GM12875 (cell line): ENCODE data around the gene DHX8.

Experiments used
- H3K4me3 ChIP-seq: one replicate; pipeline ENCODE4 v1.5.1; 2011; ENCODE audit warnings: low read depth, low read length, control low read depth
- TF ChIP-seq, protein P1 (sequence below): IDR thresholded peaks from 2 replicates; pipeline ENCODE4 v1.5.1; 2011; ENCODE audit warnings: low read depth, mild to moderate bottlenecking, control low read depth, inconsistent platforms, low read length, moderate library complexity, borderline replicate concordance; ENCODE audit not compliant: insufficient read depth

Gene DHX8

DNA sequence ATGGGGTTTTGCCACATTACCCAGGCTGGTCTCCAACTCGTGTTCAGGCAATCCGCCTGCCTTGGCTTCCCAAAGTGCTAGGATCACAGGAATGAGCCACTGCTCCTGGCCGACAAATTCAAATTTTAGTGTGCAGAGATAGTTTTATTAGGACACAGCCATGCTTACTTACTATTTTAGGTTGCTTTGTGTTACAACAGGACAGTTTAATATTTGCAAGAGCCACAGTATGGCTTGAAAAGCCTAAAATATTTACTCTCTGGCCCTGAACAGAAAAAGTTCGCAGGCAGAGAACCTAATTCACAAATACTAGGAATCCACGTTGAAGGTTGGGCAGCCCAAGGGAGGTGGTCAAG is 75.0 kb downstream of the DHX8 start:
- TF ChIP-seq, protein P1, sequence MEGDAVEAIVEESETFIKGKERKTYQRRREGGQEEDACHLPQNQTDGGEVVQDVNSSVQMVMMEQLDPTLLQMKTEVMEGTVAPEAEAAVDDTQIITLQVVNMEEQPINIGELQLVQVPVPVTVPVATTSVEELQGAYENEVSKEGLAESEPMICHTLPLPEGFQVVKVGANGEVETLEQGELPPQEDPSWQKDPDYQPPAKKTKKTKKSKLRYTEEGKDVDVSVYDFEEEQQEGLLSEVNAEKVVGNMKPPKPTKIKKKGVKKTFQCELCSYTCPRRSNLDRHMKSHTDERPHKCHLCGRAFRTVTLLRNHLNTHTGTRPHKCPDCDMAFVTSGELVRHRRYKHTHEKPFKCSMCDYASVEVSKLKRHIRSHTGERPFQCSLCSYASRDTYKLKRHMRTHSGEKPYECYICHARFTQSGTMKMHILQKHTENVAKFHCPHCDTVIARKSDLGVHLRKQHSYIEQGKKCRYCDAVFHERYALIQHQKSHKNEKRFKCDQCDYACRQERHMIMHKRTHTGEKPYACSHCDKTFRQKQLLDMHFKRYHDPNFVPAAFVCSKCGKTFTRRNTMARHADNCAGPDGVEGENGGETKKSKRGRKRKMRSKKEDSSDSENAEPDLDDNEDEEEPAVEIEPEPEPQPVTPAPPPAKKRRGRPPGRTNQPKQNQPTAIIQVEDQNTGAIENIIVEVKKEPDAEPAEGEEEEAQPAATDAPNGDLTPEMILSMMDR, result no peak
- H3K4me3 ChIP-seq, result no peak overlapping the region

DNA sequence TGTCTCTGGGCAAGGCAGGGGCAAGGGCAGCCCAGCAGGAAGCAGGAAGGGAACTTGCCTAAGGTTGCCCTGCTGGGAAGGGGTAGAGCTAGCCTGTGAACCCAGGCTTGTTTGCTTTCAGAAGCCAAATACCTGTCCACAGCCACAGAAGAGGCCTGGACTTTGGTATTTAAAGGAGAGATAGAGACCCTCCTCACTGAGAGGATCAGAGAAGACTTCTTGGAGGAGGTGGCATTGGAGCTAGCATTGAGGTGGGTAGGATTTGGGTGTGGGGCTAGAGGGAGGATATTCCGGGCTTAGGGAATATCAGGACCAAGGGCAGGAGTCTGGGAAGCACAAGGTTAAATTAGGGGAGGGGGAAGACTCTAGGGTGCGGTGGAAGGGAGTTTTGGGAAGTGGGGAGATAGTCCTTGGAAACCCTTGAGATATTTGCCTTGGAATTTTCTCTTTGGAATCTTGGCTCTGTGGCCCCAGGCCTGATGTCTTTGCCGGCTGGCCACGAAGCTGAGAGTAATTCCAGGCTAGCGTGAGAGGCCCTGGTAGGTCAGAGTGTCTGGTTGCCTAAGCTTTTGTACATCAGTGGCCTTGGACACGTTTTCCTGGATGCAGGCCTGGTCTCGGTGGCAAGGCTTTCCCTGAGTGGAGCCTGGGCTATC is 75.5 kb downstream of the DHX8 start:
- TF ChIP-seq, protein P1, result no peak
- H3K4me3 ChIP-seq, result no peak overlapping the region

DNA sequence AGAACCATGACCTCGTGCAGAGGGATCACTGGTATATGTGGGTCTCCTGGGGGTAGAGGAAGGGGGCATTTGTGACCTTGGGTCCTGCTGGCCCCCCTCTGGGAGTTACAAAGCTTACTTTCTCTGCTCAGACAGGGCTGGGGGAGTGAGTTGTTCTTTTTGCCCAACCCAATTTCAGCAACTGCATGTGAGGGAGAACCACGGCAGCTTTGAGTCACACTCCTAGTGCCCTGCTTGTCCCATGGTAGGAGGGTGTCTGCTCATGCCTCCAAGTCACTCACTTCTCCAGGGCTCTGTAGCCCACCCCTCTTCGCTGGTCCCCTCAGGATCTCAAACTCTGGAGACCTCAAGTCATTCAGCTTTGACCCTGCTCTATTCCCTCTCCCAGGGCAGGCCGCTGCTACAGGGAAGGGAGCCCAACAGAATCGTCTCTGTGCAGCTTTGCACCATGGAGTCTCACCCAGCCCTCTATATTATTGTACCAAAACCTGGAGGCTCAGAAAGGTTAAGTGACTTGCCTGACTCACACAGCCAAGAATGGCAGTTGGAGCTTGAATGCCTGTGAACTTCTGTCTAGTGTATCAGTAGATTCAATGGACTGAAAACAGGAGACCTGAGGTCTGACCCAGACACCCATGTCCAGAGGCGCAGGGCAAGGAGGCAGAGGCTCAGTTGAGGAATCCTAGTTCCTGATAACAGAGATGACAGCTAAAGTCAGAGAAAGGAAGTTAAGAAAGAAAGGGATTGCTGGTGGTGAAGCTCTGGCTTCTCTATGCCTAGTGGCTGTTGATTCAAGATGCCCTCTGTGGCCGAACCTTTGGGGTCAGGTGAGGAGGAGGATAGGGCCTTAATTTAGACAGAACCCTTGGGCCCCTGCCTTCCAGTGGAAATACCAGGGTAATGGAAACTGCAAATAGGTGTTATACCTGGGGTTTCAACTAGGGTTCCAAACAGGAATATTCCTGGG is 77.0 kb downstream of the DHX8 start:
- TF ChIP-seq, protein P1, result no peak
- no peak overlapping the region for H3K4me3 ChIP-seq

DNA sequence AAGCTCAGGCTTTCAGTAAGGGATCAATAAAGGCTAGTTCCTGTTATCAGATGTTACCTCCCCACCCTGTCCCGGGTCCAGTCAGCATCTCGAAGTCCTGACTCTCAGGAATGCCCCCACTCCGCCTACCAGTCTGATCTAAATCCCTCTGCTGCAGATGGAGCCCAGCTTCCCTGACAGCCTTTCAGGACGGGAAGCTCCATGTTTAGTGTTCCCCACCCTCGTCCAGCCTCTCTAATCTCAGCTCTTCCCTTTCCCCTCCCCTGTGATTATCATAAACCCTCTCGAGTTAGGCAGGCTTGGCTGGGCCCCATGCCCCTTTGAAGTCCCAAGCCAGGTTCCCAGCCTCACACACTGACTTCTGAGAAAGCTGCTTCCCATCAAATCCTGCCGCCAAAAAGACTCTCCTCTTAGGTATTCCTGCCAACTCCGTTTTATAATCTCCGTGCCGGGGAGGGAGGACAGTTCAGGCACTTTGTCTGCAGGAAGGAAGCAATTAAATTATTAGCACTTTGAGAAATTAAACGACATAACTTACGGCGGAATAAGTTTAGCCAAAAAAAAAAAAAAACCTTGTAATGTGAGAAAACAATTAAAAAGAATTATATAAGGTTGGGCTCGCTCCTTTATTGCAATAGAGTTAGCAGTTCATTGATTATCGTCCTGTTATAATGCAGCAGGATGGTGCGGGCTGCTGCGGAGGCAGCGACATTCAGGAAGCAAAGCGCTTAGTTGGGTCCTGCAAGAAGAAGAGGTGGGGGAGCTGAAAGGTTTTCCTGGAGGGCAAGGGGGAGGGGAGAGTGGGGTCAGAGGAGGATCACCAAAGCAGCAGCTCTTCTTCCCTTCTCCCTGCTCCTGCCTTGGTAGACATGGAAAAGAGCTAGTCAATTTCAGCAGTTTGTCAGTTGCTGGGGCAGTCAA is 79.2 kb downstream of the DHX8 start:
- H3K4me3 ChIP-seq, result no peak overlapping the region
- TF ChIP-seq, protein P1, result no peak

DNA sequence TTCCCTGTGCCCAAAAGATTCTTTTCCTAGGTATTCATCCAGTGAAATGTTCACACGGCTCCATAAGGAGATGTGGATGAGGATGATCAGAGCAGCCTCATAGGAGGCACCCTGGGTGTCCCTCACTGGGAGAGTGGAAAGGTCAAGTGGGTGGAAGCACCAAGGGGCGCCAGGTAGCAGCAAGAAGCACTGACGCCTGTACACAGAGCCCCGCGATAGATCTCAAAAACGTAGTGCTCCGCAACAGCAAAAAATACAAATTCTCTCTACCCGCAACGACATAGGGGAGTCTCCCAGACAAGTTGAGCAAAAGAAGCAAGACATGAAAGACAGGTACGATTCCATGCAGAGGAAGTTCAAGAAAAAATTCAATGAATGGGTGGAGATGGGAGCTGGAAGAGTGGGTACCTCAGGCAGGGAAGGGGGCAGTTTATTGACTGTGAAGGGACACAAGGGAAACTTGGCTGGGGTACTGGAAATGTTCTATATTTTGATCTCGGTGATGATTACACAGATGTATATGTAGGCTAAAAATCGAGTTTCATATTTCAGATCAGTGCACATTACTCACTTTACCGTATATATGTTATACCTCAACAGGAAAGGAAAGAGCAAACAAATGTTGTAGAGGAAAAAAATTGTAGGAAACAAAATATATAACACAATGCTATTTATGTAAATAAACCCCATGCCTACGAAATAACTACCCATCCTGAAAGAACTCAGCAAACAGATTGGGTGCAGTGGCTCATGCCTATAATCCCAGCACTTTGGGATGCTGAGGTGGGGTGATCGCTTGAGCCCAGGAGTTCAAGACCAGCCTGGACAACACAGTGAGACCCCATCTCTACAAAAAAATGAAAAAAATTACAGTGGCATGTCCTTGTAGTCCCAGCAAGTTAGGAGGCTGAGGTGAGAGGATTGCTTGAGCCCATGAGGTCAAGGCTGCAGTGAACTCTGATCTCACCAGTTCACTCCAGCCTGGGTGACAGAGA is 80.1 kb downstream of the DHX8 start:
- no peak overlapping the region for H3K4me3 ChIP-seq

More for the DNA sequence above, 80.1 kb downstream of the DHX8 start:
- TF ChIP-seq, protein P1, result no peak
